Neural crest cell (in vitro differentiated cells): ENCODE measurements around the gene POLE4. TPM values are rescaled to one million over a fixed set of nuclear protein-coding genes. Genes with fewer than 3 reads are reported as not detected.

Experiments
- DNase-seq: peaks from one replicate; pipeline ENCODE4 v3.0.0; 2021; ENCODE audit warnings: low read depth, mixed read lengths, low spot score
- H3K27ac Mint-ChIP-seq: one replicate; pipeline ENCODE4 v1.8.0; 2021; ENCODE audit warnings: mild to moderate bottlenecking, mixed read lengths; ENCODE audit not compliant: unreplicated experiment
- H3K27me3 Mint-ChIP-seq: 2 replicates; pipeline ENCODE4 v1.8.0; 2021; ENCODE audit warnings: low read depth, mild to moderate bottlenecking, mixed read lengths
- H3K36me3 Mint-ChIP-seq: 2 replicates; pipeline ENCODE4 v1.8.0; 2021; ENCODE audit warnings: low read depth, mild to moderate bottlenecking, mixed read lengths
- H3K4me1 Mint-ChIP-seq: 2 replicates; pipeline ENCODE4 v1.8.0; 2021; ENCODE audit warnings: mixed read lengths
- H3K4me3 Mint-ChIP-seq: one replicate; pipeline ENCODE4 v1.8.0; 2021; ENCODE audit warnings: mild to moderate bottlenecking, mixed read lengths
- H3K9me3 Mint-ChIP-seq: 2 replicates; pipeline ENCODE4 v1.8.0; 2021; ENCODE audit warnings: mixed read lengths
- CTCF ChIP-seq: fragments of 200-600 bp; sonication (generic); conservative IDR thresholded peaks from 2 replicates; pipeline ENCODE4 v1.5.0; 2021; ENCODE audit warnings: antibody characterized with exemption, mild to moderate bottlenecking
- long read RNA-seq: library from polyadenylated mRNA; unstranded; transcript quantifications from one replicate; pipeline ENCODE4 v2.0.0, GENCODE V29; 2020
- total RNA-seq: library from RNA; stranded (reverse); gene quantifications from 2 replicates; pipeline ENCODE4 v1.2.1, GENCODE V29; 2021

Gene POLE4
- 49.3 and 49.6 TPM in 2 replicates for total RNA-seq
- long read RNA-seq, partial matches to known transcripts, result 0 of 1 reads
- long read RNA-seq, other reads (novel, unspliced or antisense), result 0 of 1 reads

GRCh38 chr2:74958274-74959105 is at the start of gene POLE4:
TSS of gene POLE4 (plus strand) at chr2:74958643. CDS start at chr2:74958680, 37 bp downstream.
- Mint-ChIP-seq H3K36me3 (peaks cover 53% of the 10 kb centered on the region), H3K9me3 (peaks cover 10% of the 10 kb centered on the region), H3K4me3 (peak within 1 kb of the TSS; percentile 80), H3K4me1 (peaks cover 4% of the 10 kb centered on the region), H3K27ac (peak within 1 kb of the TSS; percentile 45), H3K27me3 (no peaks in the 10 kb centered on the region)
- TF ChIP-seq CTCF, result no peak
- peak; percentile 82 for DNase-seq

- Mint-ChIP-seq H3K9me3 (no peaks in the 10 kb centered on the region), H3K36me3 (no peaks in the 10 kb centered on the region), H3K27ac (no peak overlapping the region), H3K4me1 (peaks cover 9% of the 10 kb centered on the region), H3K4me3 (no peak overlapping the region), H3K27me3 (peaks cover 20% of the 10 kb centered on the region)
- no peak for TF ChIP-seq CTCF
- no peak for DNase-seq
These were observed 49.5 kb upstream of the POLE4 start for GRCh38 chr2:74908748-74909444.

- H3K36me3 Mint-ChIP-seq, result no peaks in the 10 kb centered on the region
- no peak for DNase-seq
- no peak overlapping the region for H3K4me3 Mint-ChIP-seq
- H3K27me3 Mint-ChIP-seq, result peaks cover 20% of the 10 kb centered on the region
- H3K9me3 Mint-ChIP-seq, result no peaks in the 10 kb centered on the region
- no peak for TF ChIP-seq CTCF
- H3K4me1 Mint-ChIP-seq, result peaks cover 9% of the 10 kb centered on the region
- no peak overlapping the region for H3K27ac Mint-ChIP-seq
These were observed 48.2 kb upstream of the POLE4 start for GRCh38 chr2:74910245-74910644.

- Mint-ChIP-seq H3K27me3 (peaks cover 20% of the 10 kb centered on the region), H3K4me1 (peaks cover 9% of the 10 kb centered on the region), H3K4me3 (no peak overlapping the region), H3K9me3 (no peaks in the 10 kb centered on the region), H3K27ac (no peak overlapping the region), H3K36me3 (no peaks in the 10 kb centered on the region)
- no peak for DNase-seq
- TF ChIP-seq CTCF, result no peak
These were observed 47.4 kb upstream of the POLE4 start for GRCh38 chr2:74911061-74911460.

- no peak overlapping the region for H3K4me3 Mint-ChIP-seq
- DNase-seq, result no peak
- no peaks in the 10 kb centered on the region for H3K36me3 Mint-ChIP-seq
- no peak overlapping the region for H3K27ac Mint-ChIP-seq
- no peak for TF ChIP-seq CTCF
- H3K9me3 Mint-ChIP-seq, result no peaks in the 10 kb centered on the region
- peaks cover 2% of the 10 kb centered on the region for H3K27me3 Mint-ChIP-seq
- peaks cover 6% of the 10 kb centered on the region for H3K4me1 Mint-ChIP-seq
These were observed 42.7 kb upstream of the POLE4 start for GRCh38 chr2:74915743-74916142.
